ENCODE data around the gene EPX.

The EPX gene

GRCh38 chr17:58186591-58186990 lies 5.9 kb upstream of the EPX start:
- DNase-seq (ENCODE audit: low spot score): no peak

DNA sequence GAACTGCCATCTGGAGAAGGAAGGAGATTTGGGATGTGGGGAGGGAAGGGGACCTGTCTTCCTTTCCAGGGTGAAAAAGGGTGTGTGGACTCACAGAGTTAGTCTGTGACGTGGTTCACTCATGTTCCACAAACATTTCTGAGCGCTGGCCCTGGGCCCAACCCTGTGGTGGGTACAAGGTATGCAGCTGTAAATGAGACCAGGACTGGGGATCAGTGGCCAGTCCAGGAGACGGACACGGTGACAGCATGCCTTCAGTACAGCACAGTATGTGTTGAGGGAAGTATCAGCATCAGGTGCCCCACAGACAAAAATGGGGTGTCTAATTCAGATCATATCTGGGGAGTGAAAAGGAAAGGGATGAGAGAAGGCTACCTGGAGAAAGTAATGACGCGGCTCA lies 5.5 kb upstream of the EPX start:
- no peak for DNase-seq (ENCODE audit: low spot score)

- DNase-seq (ENCODE audit: low spot score): no peak
These were observed 4.9 kb upstream of the EPX start for GRCh38 chr17:58187675-58188074.

DNA sequence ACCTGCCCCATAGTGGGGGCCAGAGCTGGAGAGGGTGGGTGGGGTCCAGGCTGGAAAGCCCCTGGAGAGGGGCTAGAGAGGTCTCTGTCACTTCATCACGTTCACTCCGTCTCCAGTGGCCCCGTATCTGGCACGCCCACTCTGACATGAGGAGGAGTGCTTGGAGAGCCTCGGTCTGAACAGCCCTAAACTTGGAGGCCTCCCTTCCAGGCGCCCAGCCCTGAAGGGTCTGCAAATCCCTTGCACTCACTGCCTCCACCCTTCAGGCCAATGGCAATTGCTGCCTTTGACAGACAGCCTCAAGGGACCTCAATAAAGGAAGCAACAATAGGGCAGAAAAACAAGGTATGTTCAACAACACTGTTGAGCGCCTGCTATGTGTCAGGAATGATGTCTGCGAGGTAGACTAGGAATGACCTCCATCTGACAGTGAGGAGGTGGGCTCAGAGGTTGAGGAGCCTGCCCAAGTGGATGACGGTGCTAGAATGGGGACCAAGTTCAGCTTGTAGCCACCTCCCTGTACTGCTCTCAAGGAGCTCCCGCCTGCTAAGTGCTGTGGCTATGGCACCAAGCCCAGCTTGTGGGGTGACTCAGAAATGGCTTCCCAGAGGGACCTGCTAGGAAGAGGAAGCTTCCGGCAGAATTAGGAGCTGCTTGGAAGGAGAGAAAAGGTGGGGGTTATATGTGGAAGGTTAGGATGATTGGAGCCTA lies 2.9 kb upstream of the EPX start:
- no peak for DNase-seq (ENCODE audit: low spot score)

DNA sequence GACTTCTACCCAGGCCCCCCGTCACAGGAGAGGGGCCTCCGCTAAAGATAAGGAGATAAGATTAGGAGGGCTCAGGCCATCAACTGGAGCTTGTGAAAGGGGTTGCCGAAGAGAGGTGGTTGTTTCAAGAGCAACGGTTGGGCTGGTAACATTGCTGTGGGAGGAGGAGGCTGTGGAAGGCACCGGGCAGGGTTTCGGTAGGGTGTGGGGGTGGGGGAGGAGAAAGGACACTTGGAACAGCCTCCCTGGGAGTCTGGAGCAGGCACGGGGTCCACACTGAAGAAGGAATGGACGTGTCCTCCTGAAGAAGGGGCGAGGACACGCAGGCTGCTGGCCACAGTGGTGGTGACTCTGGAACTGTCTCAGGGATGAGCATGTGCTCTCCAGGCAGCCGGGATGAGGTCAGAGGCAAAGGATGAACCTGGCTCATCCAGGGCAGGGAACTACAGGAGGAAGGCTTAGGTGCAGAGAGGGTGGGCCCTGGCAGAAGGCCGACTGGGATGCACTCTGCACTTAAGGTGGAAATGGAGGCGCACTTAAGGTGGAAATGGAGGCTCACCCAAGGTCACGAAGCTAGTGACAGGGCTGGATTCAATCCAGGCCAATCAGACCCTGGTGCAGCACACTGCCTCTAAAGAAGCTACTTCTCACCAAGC lies 1.2 kb upstream of the EPX start:
- DNase-seq (ENCODE audit: low spot score): no peak

GRCh38 chr17:58193641-58194255 lies 1.2 kb downstream of the EPX start:
- DNase-seq (ENCODE audit: low spot score): no peak

DNA sequence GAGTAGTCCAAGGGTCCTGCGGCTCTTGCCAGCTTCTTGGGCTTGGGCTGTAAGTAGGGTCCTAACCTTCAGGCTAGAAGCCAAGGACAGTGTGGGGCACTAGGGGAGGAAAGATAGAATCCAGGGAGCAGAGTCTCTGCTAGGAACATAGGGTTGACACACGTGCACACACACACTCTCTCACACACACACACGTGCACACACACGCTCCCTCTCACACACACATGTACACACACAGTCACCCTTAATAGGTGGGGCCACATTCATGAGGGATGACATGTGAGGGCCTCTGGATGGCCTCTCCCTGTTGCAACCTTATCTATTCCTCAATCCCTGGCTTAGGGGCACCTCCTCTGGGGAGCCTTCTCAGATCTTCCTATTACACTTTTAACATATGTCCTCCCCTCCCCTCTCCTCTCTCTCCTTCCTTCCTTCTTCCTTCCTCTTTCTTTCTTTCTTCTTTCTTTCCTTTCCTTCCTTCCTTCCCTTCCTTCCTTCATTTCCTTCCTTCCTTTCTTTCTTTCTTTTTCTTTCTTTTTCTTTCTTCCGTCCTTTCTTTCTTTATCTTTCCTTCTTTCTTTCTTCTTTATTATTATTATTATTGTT lies 3.1 kb downstream of the EPX start:
- no peak for DNase-seq (ENCODE audit: low spot score)

DNA sequence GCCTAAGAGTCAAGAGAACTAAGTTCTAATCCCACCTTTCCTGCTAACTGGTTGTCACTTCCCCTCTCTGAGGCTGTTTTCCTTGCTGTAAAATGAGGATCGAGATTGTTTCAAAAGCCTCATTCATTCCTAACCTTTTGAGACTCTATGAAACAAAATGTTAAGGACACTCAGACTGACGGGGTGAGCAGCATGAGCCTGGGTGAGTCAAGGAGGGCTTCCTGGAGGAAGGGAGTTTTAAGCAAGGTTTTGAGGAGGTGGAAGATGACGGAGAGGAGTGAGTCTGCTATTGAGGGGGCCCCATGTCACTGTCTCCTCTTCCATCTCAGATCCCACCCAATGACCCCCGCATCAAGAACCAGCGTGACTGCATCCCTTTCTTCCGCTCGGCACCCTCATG lies 4.1 kb downstream of the EPX start:
- DNase-seq (ENCODE audit: low spot score): no peak

GRCh38 chr17:58200024-58200633 lies 7.6 kb downstream of the EPX start:
- DNase-seq (ENCODE audit: low spot score): peak; percentile 45

DNA sequence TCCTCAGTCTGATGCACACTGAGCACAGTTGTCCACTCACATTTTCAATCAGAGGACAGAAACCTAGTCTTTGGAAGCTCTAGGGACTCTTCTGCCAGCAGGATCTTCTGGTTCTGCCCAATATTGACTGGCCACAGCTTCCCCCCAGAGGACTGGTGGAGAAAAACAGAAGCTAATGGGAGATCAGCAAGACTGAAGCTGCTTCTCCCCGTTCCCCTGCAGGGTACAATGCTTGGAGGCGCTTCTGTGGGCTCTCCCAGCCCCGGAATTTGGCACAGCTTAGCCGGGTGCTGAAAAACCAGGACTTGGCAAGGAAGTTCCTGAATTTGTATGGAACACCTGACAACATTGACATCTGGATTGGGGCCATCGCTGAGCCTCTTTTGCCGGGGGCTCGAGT lies 10.3 kb downstream of the EPX start:
- DNase-seq (ENCODE audit: low spot score): no peak

DNA sequence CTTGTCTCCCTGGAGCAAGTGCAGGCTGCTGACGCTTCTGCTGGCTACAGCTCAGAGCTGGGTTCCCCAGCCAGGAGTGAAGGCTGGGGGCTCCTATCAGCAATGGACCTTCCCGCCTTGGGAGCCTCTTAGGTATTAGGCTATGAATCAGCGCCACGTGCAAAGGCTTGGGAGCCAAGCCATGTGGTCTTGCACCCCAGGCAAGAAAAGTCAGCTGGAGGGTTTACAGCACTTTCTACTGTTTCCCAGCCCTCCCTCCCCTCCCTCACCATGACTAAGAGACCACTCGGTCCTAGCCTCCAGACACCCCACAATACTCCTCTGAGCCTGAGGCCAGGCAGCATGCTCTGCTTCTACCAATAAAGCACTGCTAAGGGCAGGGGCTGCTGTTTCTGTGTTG lies 12.3 kb downstream of the EPX start:
- no peak for DNase-seq (ENCODE audit: low spot score)

- no peak for DNase-seq (ENCODE audit: low spot score)
These were observed 13.4 kb downstream of the EPX start for GRCh38 chr17:58205936-58206335.

GRCh38 chr17:58207451-58207850 lies 14.9 kb downstream of the EPX start:
- no peak for DNase-seq (ENCODE audit: low spot score)

DNA sequence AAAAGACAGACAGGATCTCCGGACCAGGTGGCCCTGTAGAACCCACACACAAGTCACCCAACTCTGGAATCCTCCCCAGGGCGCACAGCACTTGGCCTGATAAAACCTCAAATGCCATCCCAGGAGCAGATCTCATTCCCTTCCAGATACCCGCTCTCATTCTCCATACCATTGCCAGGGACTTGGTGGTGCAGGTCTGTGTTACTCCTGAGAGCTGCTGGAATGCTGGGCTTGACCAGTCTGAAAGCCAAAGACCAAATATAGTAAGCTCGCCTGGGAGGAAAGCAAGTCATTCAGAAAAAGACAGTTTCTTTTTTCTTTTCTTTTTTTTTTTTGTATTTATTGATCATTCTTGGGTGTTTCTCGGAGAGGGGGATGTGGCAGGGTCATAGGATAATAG lies 15.8 kb downstream of the EPX start:
- no peak for DNase-seq (ENCODE audit: low spot score)

DNA sequence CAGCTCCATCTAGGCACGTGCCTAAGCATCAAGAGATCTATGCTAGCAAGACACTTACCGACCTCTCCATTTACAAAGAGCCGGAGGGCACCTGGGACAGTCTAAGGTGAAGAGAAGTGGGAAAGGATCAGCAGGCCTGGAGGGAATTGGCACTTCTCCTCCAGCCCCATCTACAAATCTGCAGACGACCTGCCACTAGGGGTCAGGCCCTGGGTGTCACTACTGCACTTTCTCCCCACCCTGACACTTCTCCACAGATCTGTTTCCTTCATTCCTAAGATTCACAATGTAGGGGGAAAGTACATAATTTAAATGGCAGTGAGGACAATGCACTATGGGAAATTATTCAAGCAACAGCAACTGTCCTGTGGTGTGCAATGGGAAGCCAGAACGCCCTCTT lies 18.4 kb downstream of the EPX start:
- no peak for DNase-seq (ENCODE audit: low spot score)

GRCh38 chr17:58215685-58216084 lies 23.2 kb downstream of the EPX start:
- DNase-seq (ENCODE audit: low spot score): no peak

DNA sequence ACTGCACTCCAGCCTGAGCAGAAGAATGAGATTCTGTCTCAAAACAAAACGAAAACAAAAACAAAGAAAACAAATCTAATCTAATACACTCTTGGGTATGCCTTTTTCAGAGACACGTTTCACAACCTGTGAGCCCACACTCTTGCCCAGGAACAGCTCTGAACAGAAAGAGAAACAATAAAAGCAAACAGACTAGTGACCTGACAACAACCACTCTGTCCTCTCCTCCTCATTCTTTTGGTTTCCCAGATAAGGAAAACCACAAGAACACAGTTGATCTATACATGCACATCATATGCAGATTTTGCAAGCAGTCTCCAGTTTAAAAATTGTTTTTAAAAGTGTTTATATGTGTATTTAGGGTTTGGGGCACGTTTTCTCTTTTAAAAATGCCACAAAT lies 25.2 kb downstream of the EPX start:
- DNase-seq (ENCODE audit: low spot score): no peak

GRCh38 chr17:58219007-58219788 lies 26.7 kb downstream of the EPX start, which contains the start of gene MKS1:
Gene MKS1, minus strand, starts transcription at chr17:58219255. Its CDS starts 25 bp downstream, at chr17:58219230.
- peak; percentile 95 for DNase-seq (ENCODE audit: low spot score)

DNA sequence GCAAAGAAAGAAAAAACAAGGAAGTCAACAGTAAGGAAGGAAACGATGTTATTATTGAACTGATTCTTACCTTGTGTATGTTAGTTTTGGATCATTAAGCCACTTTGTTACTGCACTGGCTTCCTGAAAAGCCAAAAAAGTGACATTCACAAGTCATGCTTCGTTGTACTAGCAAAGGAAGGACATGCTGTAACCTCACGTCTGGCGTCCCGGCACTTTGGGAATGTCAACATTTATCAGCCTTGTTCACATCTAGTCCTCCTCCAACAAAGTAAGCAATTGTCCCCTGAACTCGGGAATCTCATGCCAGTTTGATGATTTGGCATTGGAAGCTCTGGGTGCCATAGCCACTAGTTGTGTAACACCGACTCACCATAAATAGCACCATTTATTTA lies 27.3 kb downstream of the EPX start:
- no peak for DNase-seq (ENCODE audit: low spot score)

GRCh38 chr17:58224315-58224714 lies 31.8 kb downstream of the EPX start:
- DNase-seq (ENCODE audit: low spot score): no peak

GRCh38 chr17:58227733-58228132 lies 35.2 kb downstream of the EPX start:
- no peak for DNase-seq (ENCODE audit: low spot score)

GRCh38 chr17:58228679-58229078 lies 36.2 kb downstream of the EPX start:
- DNase-seq (ENCODE audit: low spot score): no peak
